Gastrocnemius medialis (tissue), 4 donors: ENCODE measurements around the gene CASZ1. TPM values are rescaled to one million over a fixed set of nuclear protein-coding genes. Genes with fewer than 3 reads are reported as not detected.

Experiments used
- ATAC-seq, 2 donors: fragments of 150-250 bp; one replicate each; pipeline ENCODE4 v1.9.1; 2016
- DNase-seq, 2 donors: peaks; one replicate each; pipeline ENCODE4 v3.0.0-alpha.2; 2019
- H3K27ac ChIP-seq, 4 donors: fragments of 200-600 bp; sonication (generic); 1 replicate in 1 of 4; 2 replicates in 3 of 4; pipeline ENCODE4 v1.5.1; 2016 to 2018; ENCODE audit warnings: mild to moderate bottlenecking in 2 of 4, moderate library complexity in 1 of 4
- H3K27me3 ChIP-seq, 3 donors: fragments of 200-600 bp; sonication (generic) in 2 of 3; 1 replicate in 1 of 3; 2 replicates in 2 of 3; pipeline versions ENCODE4 v1.5.1 to v1.6.0; 2016 to 2019; ENCODE audit warnings: mild to moderate bottlenecking in 1 of 3, moderate library complexity in 1 of 3
- H3K36me3 ChIP-seq, 2 donors: fragments of 200-600 bp; sonication (generic) in 1 of 2; one replicate each; pipeline ENCODE4 v1.5.1; 2017 to 2018
- H3K4me1 ChIP-seq, 2 donors: fragments of 200-600 bp; sonication (generic) in 1 of 2; one replicate each; pipeline ENCODE4 v1.5.1; 2016 to 2017; ENCODE audit warnings: mild to moderate bottlenecking in 2 of 2
- H3K4me3 ChIP-seq, 4 donors: fragments of 200-600 bp; sonication (generic) in 3 of 4; 1 replicate in 1 of 4; 2 replicates in 3 of 4; pipeline ENCODE4 v1.5.1; 2016 to 2019; ENCODE audit warnings: mild to moderate bottlenecking in 2 of 4
- H3K9me3 ChIP-seq, 3 donors: fragments of 200-600 bp; sonication (generic) in 2 of 3; 1 replicate in 1 of 3; 2 replicates in 2 of 3; pipeline ENCODE4 v1.5.1; 2016 to 2019
- CTCF ChIP-seq, 5 experiments: fragments of 450-650 bp in 3 of 5; fragments of 200-600 bp in 2 of 5; sonication (generic) in 2 of 5; IDR thresholded peaks in 4 of 5; conservative IDR thresholded peaks in 1 of 5; 1 replicate in 4 of 5; 2 replicates in 1 of 5; pipeline ENCODE4 v1.5.1; 2016 to 2019; ENCODE audit warnings: antibody characterized with exemption in 5 of 5, mild to moderate bottlenecking in 3 of 5, moderate library complexity in 3 of 5
- POLR2A ChIP-seq, 2 donors: fragments of 450-650 bp; IDR thresholded peaks; one replicate each; pipeline ENCODE4 v1.6.1; 2017; ENCODE audit warnings: antibody characterized with exemption in 2 of 2, mild to moderate bottlenecking in 2 of 2, moderate library complexity in 2 of 2
- in situ Hi-C, 4 donors: fragments of 200-750 bp; cut with MboI; loops; one replicate each; pipeline versions ENCODE4 v1.15.0 to v1.8.0; 2017; ENCODE audit warnings: low sequenced_read_pairs in 4 of 4
- intact Hi-C: fragments of 100-400 bp; cut with DNase I; formaldehyde crosslinking; loops from one replicate; pipeline ENCODE4 v1.15.1; 2023; ENCODE audit warnings: low total_unique reads
- total RNA-seq, 4 donors: library from RNA; depleted of rRNA; stranded (reverse); fragments of >200 nt; gene quantifications; one replicate each; pipeline versions ENCODE4 v1.1.0 to v1.2.3, GENCODE V29; 2016

CASZ1 gene
- total RNA-seq, 4 donors from 2014 or later: 19.1 to 121 (median 80.6) TPM

DNA sequence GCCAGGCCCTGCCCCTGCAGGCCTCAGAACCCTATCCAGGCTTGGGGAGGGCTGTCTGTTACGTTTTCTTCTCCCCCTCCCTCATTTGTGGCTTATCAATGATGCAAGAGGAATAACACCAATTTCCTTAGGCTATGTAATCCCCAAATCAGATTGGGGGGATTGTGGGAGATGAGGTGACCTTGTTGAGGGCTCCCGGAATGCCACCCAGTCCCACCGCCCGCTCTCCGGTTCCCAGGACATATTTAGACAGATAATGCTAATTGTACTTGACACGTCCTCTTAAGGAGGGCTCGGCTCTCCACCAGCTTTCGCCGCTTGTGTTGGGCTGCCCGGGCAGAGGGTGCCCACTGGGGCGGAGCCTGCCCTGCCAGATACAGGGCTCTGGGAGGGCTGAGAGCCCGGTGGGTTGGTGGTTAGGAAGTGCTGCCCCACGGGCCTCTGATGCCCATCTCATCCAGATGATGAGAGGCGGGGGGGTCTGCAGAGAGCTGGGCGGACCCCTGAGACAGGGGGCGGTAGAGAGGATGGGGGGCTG is 90.0 kb downstream of the CASZ1 start:
- Histone ChIP-seq H3K4me3 (no peak overlapping the region), H3K27me3 (no peaks in the 10 kb centered on the region), H3K27ac (no peak overlapping the region), H3K4me1 (peaks cover 14 to 16% of the 10 kb centered on the region in 2 donors), H3K9me3 (no peaks in the 10 kb centered on the region), H3K36me3 (no peaks in the 10 kb centered on the region)
- DNase-seq (no peak), ATAC-seq (no peak)
- in situ Hi-C loops: no loop called here
- intact Hi-C loops: no loop called here
- TF ChIP-seq CTCF (IDR thresholded peaks at IDR 0.05 in 4 of 5, conservative IDR thresholded peaks at IDR 0.05 in 1 of 5) (no peak), POLR2A (IDR thresholded peaks at IDR 0.05) (no peak)

- Histone ChIP-seq H3K27ac (no peak overlapping the region), H3K4me1 (peaks cover 11% of the 10 kb centered on the region in 2 donors), H3K36me3 (no peaks in the 10 kb centered on the region), H3K4me3 (no peak overlapping the region), H3K27me3 (no peaks in the 10 kb centered on the region), H3K9me3 (no peaks in the 10 kb centered on the region)
- in situ Hi-C loops: no loop called here
- DNase-seq (no peak), ATAC-seq (no peak)
- intact Hi-C loops: no loop called here
- TF ChIP-seq CTCF (IDR thresholded peaks at IDR 0.05 in 4 of 5, conservative IDR thresholded peaks at IDR 0.05 in 1 of 5) (no peak), POLR2A (IDR thresholded peaks at IDR 0.05) (no peak)
These were observed 90.5 kb downstream of the CASZ1 start for GRCh38 chr1:10705953-10706352.

DNA sequence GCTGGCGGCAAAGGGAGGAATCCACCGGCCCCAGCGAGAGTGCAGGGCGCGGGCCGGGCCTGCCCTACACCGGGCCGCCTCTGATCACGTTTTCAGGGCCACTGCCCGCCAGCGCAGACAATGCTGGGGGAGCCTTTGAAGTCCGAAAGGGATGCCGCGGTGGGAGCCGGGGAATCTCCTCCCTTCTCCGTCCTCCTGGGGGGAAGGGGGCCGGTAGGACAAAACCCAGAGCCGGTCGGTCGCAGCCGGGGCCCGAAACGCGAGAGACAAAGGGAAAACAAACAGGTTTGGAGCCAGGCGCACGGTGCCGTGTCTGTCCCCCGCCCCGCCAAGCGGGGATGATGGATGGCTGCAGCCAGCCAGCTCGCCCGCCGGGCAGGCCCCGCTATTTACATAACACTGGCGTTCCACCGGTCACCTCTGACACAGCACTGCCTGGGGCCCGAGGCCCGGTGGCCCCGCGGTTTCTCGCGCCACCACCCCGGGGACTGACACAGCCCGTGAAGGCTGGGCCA is 92.0 kb downstream of the CASZ1 start:
- ATAC-seq: no peak
- TF ChIP-seq POLR2A (IDR thresholded peaks at IDR 0.05) (no peak), CTCF (IDR thresholded peaks at IDR 0.05 in 4 of 5, conservative IDR thresholded peaks at IDR 0.05 in 1 of 5) (no peak)
- peaks cover 3 to 9% of the 10 kb centered on the region in 2 donors for H3K4me1 ChIP-seq
- in situ Hi-C loops (no loop called here), intact Hi-C loops (no loop called here)
- H3K27me3 ChIP-seq: no peaks in the 10 kb centered on the region
- no peaks in the 10 kb centered on the region for H3K9me3 ChIP-seq
- DNase-seq: no peak
- H3K27ac ChIP-seq: no peak overlapping the region
- H3K36me3 ChIP-seq: no peaks in the 10 kb centered on the region
- H3K4me3 ChIP-seq: no peak overlapping the region

GRCh38 chr1:10703702-10704101 is 92.7 kb downstream of the CASZ1 start:
- Histone ChIP-seq H3K27ac (peak overlapping the region in 1 of 4 donors; percentile 7), H3K4me1 (peaks cover 3 to 16% of the 10 kb centered on the region in 2 donors), H3K9me3 (no peaks in the 10 kb centered on the region), H3K27me3 (no peaks in the 10 kb centered on the region), H3K4me3 (no peak overlapping the region), H3K36me3 (no peaks in the 10 kb centered on the region)
- intact Hi-C loops: no loop called here
- in situ Hi-C loops: no loop called here
- TF ChIP-seq POLR2A (IDR thresholded peaks at IDR 0.05) (no peak), CTCF (IDR thresholded peaks at IDR 0.05 in 4 of 5, conservative IDR thresholded peaks at IDR 0.05 in 1 of 5) (no peak)
- DNase-seq (no peak), ATAC-seq (no peak)

DNA sequence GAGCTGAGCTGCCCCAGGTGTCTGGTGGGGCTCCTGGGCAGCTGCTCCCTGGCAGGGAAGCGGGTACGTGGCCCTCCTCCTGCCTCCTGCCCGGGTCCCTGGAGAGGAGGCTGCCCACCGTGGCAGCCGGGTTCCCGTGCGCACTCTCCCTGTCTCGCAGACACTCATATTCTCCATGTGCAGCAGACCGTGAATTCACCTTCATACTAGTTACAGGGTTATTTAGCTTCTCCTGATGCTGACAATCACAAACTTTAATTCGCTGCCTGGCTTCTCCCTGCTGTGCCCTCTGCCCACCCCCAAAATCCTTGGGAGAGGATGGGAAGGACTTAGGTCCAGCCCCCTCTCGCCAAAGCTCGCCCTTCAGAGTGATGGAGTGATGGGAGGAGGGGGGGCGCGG is 95.3 kb downstream of the CASZ1 start:
- Histone ChIP-seq H3K36me3 (no peaks in the 10 kb centered on the region), H3K4me3 (no peak overlapping the region), H3K27ac (peak overlapping the region in 1 of 4 donors; percentile 62), H3K9me3 (no peaks in the 10 kb centered on the region), H3K4me1 (peaks cover 8 to 26% of the 10 kb centered on the region in 2 donors), H3K27me3 (no peaks in the 10 kb centered on the region)
- ATAC-seq: no peak
- intact Hi-C loops: no loop called here
- no peak for DNase-seq
- in situ Hi-C loops: no loop called here
- TF ChIP-seq CTCF (IDR thresholded peaks at IDR 0.05 in 4 of 5, conservative IDR thresholded peaks at IDR 0.05 in 1 of 5) (no peak), POLR2A (IDR thresholded peaks at IDR 0.05) (no peak)
